OCI-LY1 (cell line): ENCODE data around the gene CEP128.

Experiments
- H2AFZ ChIP-seq: fragments of 200-600 bp; sonication (generic), shearing (Covaris generic); 2 replicates; pipeline ENCODE4 v1.6.0; 2014; ENCODE audit warnings: antibody characterized with exemption, mild to moderate bottlenecking, low read length
- H3F3A ChIP-seq: fragments of 200-600 bp; sonication (generic), shearing (Covaris generic); 2 replicates; pipeline ENCODE4 v1.6.0; 2014; ENCODE audit warnings: mild to moderate bottlenecking, antibody characterized with exemption, low read length, moderate library complexity; ENCODE audit not compliant: insufficient read depth
- H3K27ac ChIP-seq: fragments of 200-600 bp; sonication (generic); 2 replicates; pipeline ENCODE4 v1.5.1; 2014; ENCODE audit warnings: low read length, mixed run types, mild to moderate bottlenecking, low read depth; ENCODE audit not compliant: poor library complexity, severe bottlenecking
- H3K27me3 ChIP-seq: fragments of 200-600 bp; sonication (generic); 2 replicates; pipeline ENCODE4 v1.6.0; 2014; ENCODE audit warnings: antibody characterized with exemption, mild to moderate bottlenecking, low read length, moderate library complexity; ENCODE audit not compliant: insufficient read depth
- H3K36me3 ChIP-seq: fragments of 200-600 bp; sonication (generic); 2 replicates; pipeline ENCODE4 v1.6.1; 2014; ENCODE audit warnings: mild to moderate bottlenecking, antibody characterized with exemption, low read length, moderate library complexity, mixed read lengths; ENCODE audit not compliant: insufficient read depth
- H3K4me1 ChIP-seq: fragments of 200-600 bp; sonication (generic); 2 replicates; pipeline ENCODE4 v1.5.1; 2014; ENCODE audit warnings: mild to moderate bottlenecking, low read length, moderate library complexity; ENCODE audit not compliant: insufficient read depth, severe bottlenecking
- H3K4me2 ChIP-seq: fragments of 200-600 bp; sonication (generic), shearing (Covaris generic); 2 replicates; pipeline ENCODE4 v1.6.1; 2014; ENCODE audit warnings: low read length
- H3K4me3 ChIP-seq: fragments of 200-600 bp; sonication (generic); 2 replicates; pipeline ENCODE4 v1.5.1; 2014; ENCODE audit warnings: low read length, low read depth, mild to moderate bottlenecking, mixed read lengths; ENCODE audit not compliant: poor library complexity, severe bottlenecking
- H3K79me2 ChIP-seq: fragments of 200-600 bp; shearing (Covaris generic); 2 replicates; pipeline ENCODE4 v1.6.1; 2016; ENCODE audit warnings: mixed run types, low read length, mixed read lengths; ENCODE audit not compliant: insufficient read depth
- H3K9ac ChIP-seq: fragments of 200-600 bp; sonication (generic), shearing (Covaris generic); 2 replicates; pipeline ENCODE4 v1.6.1; 2014; ENCODE audit warnings: mild to moderate bottlenecking, low read length, mixed read lengths
- H3K9me2 ChIP-seq: fragments of 200-600 bp; sonication (generic), shearing (Covaris generic); 2 replicates; pipeline ENCODE4 v1.6.1; 2014; ENCODE audit warnings: low read depth, mild to moderate bottlenecking, low read length, mixed read lengths
- H3K9me3 ChIP-seq: fragments of 200-600 bp; shearing (Covaris generic); 2 replicates; pipeline ENCODE4 v1.6.1; 2014; ENCODE audit warnings: low read length, mixed read lengths
- H4K20me1 ChIP-seq: fragments of 200-600 bp; sonication (generic), shearing (Covaris generic); 2 replicates; pipeline ENCODE4 v1.6.0; 2016; ENCODE audit warnings: mild to moderate bottlenecking, low read length; ENCODE audit not compliant: insufficient read depth
- EZH2 ChIP-seq: fragments of 200-600 bp; sonication (generic), shearing (Covaris generic); IDR thresholded peaks from 2 replicates; pipeline ENCODE4 v1.8.0; 2017; ENCODE audit warnings: borderline replicate concordance, mixed run types, mild to moderate bottlenecking, antibody characterized with exemption, low read length, moderate library complexity, mixed read lengths
- TF ChIP-seq, protein P1 (sequence below): fragments of 200-600 bp; sonication (generic), shearing (Covaris generic); IDR thresholded peaks from 2 replicates; pipeline ENCODE4 v1.5.1; 2017; ENCODE audit warnings: mild to moderate bottlenecking, antibody characterized with exemption, low read length, moderate library complexity, mixed read lengths

Gene CEP128

DNA sequence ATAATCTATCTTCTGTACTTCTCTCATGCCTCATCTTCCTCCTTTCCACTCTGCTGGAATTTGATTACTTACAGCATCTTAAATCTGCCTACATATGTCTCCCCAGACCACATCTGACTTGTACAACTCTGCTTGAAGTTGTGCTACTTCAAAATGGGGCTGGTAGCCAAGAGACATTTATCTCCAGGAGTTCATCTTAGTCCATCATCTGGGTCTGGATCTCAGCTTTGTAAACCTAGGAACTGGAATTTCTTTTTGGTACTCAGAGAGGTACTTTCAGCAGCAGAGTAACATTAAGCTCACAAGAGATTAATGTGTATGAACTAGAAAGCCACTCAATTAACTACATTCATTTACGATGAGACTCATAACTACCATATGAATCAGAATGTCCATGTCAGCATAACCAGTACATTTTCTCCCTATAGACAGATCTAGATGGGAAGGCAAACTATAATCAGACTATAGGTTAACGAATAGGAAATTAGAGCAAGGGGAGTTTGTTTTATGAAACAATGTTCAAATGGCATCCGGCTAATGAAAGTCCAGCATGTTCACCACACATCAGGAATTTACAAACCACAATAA is 178.8 kb downstream of the CEP128 start:
- Histone ChIP-seq H3K27ac (no peak overlapping the region), H3K4me2 (no peak overlapping the region)

GRCh38 chr14:80754696-80755095 is 186.8 kb downstream of the CEP128 start:
- H3K9me3 ChIP-seq, result no peaks in the 10 kb centered on the region
- no peak overlapping the region for H3K4me2 ChIP-seq
- H3K4me1 ChIP-seq, result no peaks in the 10 kb centered on the region
- no peak overlapping the region for H2AFZ ChIP-seq
- H3F3A ChIP-seq, result no peaks in the 10 kb centered on the region
- H3K9me2 ChIP-seq, result no peaks in the 10 kb centered on the region
- H4K20me1 ChIP-seq, result no peaks in the 10 kb centered on the region
- H3K27me3 ChIP-seq, result no peaks in the 10 kb centered on the region
- H3K79me2 ChIP-seq, result no peaks in the 10 kb centered on the region
- peaks cover 29% of the 10 kb centered on the region; the same call in 1 of the 2 replicates for H3K36me3 ChIP-seq
- no peak overlapping the region for H3K27ac ChIP-seq
- TF ChIP-seq, protein P1, sequence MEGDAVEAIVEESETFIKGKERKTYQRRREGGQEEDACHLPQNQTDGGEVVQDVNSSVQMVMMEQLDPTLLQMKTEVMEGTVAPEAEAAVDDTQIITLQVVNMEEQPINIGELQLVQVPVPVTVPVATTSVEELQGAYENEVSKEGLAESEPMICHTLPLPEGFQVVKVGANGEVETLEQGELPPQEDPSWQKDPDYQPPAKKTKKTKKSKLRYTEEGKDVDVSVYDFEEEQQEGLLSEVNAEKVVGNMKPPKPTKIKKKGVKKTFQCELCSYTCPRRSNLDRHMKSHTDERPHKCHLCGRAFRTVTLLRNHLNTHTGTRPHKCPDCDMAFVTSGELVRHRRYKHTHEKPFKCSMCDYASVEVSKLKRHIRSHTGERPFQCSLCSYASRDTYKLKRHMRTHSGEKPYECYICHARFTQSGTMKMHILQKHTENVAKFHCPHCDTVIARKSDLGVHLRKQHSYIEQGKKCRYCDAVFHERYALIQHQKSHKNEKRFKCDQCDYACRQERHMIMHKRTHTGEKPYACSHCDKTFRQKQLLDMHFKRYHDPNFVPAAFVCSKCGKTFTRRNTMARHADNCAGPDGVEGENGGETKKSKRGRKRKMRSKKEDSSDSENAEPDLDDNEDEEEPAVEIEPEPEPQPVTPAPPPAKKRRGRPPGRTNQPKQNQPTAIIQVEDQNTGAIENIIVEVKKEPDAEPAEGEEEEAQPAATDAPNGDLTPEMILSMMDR, result no peak
- no peak for TF ChIP-seq EZH2
- no peak overlapping the region for H3K9ac ChIP-seq
- no peak overlapping the region for H3K4me3 ChIP-seq

More for the DNA sequence above, 178.8 kb downstream of the CEP128 start:
- H3K9me3 ChIP-seq, result no peaks in the 10 kb centered on the region
- no peaks in the 10 kb centered on the region for H3K27me3 ChIP-seq
- peaks cover 8% of the 10 kb centered on the region for H3K4me1 ChIP-seq
- TF ChIP-seq, protein P1, result no peak
- no peak for TF ChIP-seq EZH2
- H3F3A ChIP-seq, result no peaks in the 10 kb centered on the region
- H3K36me3 ChIP-seq, result peaks cover 5% of the 10 kb centered on the region
- no peaks in the 10 kb centered on the region for H3K9me2 ChIP-seq
- H3K4me3 ChIP-seq, result no peak overlapping the region
- no peaks in the 10 kb centered on the region for H4K20me1 ChIP-seq
- H2AFZ ChIP-seq, result no peak overlapping the region
- H3K9ac ChIP-seq, result no peak overlapping the region
- no peaks in the 10 kb centered on the region for H3K79me2 ChIP-seq

- H4K20me1 ChIP-seq, result no peaks in the 10 kb centered on the region
- no peak overlapping the region for H3K4me3 ChIP-seq
- no peaks in the 10 kb centered on the region for H3K9me3 ChIP-seq
- no peaks in the 10 kb centered on the region for H3K79me2 ChIP-seq
- no peak overlapping the region for H3K9ac ChIP-seq
- H3K4me2 ChIP-seq, result no peak overlapping the region
- H3K27ac ChIP-seq, result no peak overlapping the region
- H3F3A ChIP-seq, result no peaks in the 10 kb centered on the region
- no peak for TF ChIP-seq EZH2
- TF ChIP-seq, protein P1, result no peak
- H3K36me3 ChIP-seq, result peaks cover 18% of the 10 kb centered on the region; the same call in 1 of the 2 replicates
- no peaks in the 10 kb centered on the region for H3K4me1 ChIP-seq
- H2AFZ ChIP-seq, result no peak overlapping the region
- H3K9me2 ChIP-seq, result no peaks in the 10 kb centered on the region
- no peaks in the 10 kb centered on the region for H3K27me3 ChIP-seq
Measured at GRCh38 chr14:80751285-80751684, 190.3 kb downstream of the CEP128 start.
